Activated naive CD4-positive, alpha-beta T cell (primary cell): ENCODE measurements around the gene MYO1D.
"Not testable (repeated sequence)": the region's sequence is repeated elsewhere in the genome, so short reads cannot be mapped to it uniquely, and the experiment has no call there.

Source experiments
- DNase-seq, 4 experiments: peaks; one replicate each; lab custom pipeline; 2025; lab: John Stamatoyannopoulos, UW

MYO1D gene

DNA sequence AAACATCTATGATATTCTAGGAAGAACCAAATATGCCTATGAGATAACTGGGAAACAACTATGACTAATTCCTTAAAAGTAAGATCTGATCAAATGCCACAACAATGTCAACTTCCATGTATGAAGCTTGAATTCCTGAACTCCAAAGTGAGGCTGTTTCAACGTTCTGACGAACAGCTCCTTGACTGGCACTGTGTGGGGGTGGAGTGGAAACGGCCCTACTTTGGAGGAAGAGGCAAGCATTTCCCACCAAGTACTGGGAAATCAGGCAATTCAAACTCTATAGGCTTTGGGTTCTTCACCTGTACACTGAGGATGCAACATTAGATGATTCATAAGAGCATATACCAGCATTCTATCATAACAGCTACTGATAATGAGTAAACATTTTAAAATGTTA, 203.0 kb downstream of the MYO1D start:
- DNase-seq, result no peak

DNA sequence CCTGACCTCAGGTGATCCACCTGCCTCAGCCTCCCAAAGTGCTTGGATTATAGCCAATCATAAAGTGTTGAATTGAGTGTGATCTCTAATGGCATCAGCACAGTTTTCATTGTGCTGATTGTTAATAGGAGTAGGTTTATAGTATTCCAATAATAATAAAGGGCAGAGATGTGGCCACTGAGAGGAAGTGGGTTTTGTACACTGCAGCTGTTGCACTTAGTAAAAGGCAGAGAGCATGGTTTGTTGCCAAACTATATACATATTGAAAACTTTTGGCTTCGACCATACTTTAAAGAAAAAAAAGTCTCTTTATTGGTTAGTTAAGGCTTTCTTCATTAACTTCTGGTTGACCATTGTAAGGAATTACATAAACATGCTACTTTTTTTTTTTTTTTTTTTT, 204.2 kb downstream of the MYO1D start:
- DNase-seq, result no peak

DNA sequence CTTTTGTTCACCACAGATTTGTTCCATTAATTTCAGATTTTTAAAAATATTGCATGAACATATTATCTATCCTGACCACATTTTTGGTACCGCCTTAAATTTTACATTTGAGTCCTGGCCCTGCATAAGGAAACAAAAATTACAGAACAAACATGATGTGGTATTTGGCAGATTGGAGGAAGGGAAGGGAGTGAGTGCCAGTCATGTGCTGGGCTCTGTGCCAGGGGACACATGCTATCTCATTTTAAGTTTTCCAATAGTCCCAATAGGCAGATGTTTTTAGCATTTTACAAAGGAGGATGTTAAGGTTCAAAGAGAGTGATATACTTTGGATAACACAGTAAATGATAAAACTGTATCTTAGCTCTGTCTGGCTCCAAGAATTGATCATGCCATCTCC, 205.0 kb downstream of the MYO1D start:
- DNase-seq, result no peak

DNA sequence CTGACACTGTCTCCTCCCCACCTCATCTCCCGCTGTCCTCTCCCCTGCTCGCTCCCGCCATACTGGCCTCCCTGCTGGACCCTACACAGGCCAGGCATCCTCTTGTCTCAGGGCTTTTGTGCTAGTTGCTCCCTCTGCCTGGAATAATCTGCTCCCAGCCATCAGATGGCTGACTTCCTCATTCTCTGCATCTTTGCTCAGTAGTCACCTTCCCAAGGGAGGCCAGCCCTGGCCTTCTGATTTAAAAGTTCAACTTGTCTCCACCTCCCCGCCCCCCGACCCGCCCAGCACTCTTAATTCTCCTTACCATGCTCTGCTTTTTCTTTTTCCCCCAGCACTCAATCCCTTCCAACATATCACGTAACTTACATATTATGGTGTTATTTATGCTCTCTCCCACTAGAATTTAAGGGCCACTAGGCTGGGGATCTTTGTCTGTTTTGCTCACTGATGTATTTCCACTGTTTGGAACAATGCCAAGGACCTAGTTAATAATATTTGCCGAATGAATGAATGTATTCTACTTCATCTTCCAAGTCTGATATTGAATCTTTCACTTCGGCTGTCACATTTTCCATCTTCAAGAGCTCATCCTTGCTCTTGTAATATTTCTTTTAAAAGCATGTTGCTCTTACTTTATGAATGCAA, 211.9 kb downstream of the MYO1D start:
- no peak for DNase-seq

DNA sequence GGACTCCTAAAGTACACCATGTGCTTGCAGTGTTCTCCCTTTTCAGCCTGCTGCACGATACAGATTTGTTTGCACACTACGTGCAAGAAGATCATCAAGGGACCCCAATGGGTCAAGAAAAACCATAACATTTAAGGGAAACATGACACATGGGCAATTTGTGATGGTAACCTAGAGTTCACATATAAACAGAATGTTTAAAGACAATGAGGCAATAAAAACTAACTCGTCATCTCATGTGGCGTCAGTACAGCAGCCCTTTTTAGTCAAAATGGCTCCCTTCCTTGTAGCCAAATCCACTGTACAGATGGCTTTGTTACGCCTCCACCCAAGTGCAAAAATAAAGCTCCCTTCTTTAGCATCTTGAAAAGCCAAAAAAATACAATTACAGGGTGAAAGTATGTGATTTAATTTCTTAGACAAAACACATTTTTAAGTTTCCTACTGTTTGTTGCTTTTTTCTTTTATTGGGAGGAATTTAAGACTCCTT, 216.4 kb downstream of the MYO1D start:
- DNase-seq, result no peak

DNA sequence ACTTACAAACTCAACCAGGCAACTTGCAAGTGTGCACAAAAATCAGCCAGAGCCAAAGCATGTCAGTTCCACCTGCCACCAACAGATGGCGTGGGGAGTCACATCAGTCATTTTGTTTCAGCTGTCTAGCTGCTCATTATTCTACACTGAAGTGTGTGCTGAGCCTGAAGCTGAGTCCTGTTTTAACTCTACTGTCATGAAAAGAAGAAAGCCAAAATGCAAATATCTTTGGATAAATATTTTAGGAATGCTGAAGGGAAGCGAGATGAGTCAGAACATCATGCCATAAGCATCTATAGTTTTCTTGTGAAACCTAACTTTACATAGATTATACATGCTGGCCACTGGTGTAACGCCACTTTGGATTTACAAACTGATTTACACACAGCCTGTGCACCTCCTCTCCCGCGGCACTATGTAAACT, 217.5 kb downstream of the MYO1D start:
- DNase-seq, result peak; percentile 12 to 54 (median 20)

DNA sequence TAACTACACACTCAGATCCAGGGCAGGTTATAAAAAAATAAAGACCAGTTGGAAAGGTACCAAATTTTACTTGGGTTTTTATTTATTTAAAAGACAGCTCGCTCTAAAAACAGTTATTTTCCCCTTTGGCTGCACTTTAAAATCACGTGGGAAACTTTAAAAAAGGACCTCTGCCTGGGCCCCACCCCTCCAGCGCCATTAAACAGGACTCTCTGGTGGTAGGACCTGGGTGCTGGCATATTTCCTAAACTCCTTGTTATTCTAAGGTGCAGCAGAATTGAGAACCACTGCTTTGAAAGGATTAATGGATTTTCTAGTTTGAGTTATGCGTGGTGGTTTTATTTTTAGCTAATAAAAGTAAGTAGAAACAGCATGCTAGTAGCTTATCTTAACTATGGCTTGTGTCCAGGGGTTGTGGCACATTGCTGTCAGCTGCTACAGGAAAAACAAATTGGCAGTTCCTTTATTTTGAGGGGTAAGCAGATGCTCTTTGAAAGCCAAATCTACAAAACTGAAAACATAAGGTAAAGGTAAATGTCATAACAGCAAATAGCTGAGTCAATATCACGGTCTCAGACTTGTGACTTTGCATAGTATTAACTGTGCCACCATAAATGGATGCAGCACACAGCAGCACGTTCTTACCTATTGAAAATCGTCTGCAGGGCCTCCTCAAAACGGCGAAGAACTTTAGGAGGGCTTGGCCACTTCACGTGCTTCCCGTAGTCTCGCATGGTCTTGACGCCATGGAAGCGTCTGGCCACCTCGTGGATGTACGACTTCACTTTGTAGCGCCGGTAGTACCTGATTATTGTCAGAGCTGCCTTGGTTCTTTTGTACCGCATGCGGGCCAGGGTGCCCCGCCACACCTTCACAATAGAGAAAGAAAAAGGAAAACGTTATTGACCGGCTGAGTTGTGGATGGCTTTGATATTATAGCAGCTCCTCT, 218.2 kb downstream of the MYO1D start:
- no peak for DNase-seq

DNA sequence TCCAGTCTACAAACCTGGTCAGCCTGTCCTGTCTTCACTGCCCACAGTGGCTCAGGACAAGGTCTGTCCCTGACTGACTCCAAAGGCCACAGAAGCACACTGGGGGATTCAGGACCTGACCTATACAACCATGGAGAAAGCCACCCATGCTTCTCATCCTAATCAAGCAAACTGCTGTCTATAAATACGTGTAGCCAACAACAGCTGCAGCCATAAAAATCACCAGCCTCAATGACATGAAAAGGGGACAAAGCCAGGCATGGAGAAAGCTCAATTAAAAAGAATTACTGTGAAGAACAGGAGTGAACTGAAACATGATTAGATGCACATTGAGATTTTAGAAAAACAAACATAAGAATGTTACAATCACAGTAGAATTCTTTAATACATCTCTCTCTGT, 220.0 kb downstream of the MYO1D start:
- no peak for DNase-seq

DNA sequence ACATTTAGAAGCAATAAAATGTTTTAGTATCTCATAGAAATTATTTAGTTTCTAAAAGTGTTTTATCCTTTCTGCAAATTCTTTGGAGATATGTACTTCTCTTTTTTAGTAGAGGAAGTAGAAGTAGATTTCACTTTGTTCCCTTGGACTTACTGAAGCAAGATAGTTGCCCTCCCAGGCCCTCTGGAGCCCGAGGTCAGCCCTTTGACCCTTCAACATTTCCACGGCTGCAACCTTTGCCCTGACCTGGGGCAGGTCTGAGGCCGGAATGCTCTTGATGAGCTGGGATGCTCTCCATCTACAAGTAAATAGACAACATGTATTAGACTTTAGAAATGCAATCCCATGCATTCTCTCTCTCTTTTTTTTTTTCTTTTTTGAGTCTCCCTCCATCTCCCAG, 222.6 kb downstream of the MYO1D start:
- no peak for DNase-seq

DNA sequence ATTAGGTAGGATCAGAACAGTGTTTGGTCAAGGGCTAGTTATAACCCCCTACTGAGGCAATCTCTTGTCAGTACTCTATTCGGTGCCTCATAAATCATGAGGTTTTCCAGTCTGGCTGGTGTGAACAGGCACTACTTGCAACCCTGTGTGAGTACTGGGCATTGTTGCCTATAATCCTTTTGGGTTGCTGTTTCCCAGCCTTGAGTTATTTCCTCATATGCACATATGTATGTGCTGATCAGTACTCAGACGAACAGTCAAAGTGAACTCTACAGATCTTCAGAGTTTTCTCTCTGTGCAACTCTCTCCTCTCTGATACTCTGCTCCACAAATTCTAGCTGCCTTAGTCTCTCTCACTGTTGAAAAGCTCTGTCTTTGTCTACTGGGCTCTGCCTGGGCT, 225.8 kb downstream of the MYO1D start:
- DNase-seq, result no peak

DNA sequence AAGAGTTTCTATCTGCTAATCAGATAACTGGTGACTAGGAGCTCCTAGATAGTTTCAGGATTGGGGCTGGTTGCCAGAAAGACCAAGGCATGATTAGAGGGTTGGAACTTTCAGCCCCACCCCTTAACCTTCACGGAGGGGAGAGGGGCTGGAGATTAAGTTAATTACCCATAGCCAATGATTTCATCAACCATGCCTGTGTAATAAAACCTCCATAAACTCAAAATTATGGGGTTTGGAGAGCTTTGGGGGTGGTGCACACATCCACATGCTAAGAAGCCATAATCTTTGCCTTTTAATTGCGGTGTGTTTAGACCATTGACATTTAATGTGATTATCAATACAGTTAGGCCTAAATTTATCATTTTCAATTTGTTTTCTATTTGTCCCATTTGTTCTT, 228.5 kb downstream of the MYO1D start:
- no peak for DNase-seq

DNA sequence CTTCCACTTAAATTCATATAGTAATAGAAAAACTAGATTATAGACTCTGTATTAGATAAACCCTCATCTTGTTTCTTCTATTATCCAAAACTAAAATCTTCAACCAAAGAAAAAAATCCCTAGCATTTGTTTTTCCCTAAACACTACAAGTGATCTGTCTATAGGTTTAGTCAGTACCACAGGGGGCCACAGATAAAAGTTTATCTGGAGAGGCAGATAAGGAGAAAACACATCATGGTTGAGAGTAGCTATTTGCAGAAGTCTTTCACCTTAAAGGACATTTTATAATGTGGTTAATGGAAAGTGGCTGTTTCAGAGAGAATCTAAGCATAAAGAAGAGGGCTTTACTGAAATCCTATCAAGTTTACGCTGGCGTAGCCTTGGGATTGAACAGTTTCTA, 230.0 kb downstream of the MYO1D start:
- DNase-seq, result no peak

DNA sequence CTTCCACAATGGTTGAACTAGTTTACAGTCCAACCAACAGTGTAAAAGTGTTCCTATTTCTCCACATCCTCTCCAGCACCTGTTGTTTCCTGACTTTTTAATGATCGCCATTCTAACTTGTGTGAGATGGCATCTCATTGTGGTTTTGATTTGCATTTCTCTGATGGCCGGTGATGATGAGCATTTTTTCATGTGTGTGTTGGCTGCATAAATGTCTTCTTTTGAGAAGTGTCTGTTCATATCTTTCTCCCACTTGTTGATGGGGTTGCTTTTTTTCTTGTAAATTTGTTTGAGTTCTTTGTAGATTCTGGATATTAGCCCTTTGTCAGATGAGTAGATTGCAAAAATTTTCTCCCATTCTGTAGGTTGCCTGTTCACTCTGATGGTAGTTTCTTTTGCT, 235.4 kb downstream of the MYO1D start:
- DNase-seq, result not testable (repeated sequence)

DNA sequence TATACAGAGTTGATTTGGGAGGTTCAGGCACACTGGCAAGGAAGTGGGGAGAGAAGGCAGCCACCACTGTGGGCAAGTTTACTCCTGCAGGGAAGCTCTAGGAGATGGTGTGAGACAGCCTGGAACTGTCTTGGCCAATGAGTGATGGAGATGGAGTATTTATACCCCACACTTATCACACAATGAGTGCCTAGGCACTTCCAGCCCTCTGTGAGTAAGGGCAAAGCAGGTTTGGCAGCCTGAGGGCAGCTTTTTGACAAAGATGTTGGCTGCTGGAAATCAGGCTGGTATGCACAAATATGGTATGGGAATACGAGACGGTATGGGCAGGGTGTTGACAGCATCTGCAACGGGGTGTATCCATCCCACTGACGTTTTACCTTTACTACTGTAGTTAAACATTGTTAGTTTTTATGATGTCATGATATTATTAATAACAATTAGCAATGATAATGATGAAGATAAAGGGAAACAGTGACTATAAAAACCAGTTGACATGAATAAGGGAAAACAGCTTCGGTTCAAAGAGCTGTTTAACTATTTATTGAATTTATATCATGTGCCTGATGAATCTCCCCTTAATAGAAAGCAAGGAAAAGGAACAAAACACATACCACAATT, 240.2 kb downstream of the MYO1D start:
- no peak for DNase-seq

DNA sequence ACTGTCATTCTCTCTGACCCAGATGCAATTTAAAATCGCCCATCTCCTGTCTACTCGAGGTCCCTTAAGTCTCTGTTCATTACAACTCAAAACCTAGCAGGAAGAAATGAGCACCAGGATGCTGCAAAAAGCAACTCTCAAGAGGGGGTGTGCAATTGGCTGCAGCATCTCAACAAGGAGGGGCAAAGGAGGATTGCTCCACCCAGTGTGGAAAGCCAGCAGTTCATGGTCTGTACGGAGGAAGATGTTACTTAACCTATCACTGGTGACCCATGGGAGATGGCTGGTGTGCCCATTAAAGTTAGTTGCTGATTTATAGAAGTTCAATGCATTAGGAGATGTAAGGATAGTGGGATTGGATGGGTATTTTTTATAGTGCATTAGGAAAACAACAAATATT, 242.8 kb downstream of the MYO1D start:
- DNase-seq, result no peak

DNA sequence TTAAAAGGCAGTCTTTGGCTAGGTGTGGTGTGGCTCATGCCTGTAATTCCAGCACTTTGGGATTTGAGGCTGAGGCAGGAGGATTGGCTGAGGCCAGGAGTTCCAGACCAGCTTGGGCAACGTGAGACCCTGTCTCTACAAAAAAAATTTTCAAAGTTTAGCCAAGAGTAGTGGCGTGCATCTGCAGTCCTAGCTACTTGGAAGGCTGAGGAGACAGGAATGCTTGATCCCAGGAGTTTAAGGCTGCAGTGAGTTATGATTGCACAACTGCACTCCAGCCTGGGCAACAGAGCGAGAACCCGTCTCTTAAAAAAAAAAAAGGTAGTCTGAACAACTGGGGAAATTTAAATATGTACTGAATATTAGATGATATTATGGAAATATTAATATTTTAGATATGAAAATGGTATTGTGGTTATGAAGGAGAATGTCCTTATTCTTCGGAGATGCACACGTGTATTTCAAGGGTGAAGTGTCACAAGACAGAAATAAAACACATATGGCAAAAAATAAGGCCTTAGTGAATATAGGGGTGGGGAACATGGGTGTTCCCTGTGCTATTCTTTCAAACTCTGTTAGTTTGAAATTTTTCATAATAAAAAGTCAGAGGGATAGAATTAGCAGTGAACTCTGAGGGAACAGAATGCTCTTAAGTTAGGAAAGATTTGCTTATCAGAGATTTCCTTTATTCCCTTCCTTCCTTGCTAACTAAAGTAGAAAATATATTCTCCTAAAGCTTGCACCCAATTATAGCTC, 245.4 kb downstream of the MYO1D start:
- no peak for DNase-seq

DNA sequence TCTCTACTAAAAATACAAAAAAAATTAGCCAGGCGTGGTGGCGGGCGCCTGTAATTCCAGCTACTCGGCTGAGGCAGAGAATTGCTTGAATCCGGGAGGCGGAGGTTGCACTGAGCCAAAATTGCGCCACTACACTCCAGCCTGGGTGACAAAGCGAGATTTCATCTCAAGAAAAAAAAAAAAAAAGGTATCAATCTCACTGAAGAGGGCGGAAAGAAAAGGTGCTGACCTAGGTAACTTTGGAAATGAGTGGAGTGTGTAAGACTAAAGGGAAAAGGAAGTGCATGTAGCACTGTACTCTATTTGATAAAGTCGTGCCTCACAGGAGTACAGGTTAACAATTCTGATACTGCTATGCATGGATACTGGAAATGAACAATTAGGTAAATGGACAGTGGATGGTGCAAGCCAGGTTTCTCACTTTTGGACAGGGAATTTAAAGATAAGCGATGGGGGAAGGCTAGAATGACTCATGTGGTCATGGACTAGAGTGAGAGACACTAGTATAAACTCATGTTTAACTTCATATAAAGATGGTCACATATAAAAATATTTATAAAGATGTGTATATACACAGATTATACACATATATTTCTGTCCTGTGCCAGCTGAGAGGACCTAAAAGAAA, 247.2 kb downstream of the MYO1D start:
- DNase-seq, result no peak

DNA sequence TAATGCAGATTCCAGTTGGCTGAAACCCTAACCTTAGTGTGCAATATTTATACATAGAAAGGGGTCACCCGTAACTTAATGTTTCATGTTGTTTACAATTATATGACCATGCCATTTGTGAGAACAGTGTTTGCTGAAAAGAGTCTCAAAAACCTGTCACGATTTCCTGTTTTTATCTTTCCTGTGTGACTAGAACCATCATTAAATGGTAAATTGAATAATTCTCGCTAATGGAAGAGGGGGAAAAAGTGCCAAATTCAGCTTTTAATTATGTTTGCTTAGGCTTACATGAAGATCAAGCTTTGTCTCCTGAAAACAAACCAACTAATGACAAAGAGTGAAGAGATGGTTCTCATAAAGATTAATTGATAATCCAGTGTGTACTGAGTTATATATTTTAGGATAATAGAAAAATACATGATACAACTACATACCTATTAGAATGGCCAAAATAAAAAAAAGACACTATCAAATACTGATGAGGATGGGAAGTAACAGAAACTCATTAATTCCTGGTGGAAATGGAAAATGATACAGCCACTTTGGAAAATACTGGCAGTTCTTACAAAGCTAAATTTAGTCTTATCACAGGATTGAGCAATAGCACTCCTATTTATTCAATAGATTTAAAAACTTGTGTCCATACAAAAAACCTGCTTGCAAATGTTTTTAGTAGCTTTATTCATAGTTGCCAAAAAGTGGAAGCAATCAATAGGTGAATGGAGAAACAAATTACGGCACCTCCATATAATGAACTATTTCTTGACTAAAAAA, 248.5 kb downstream of the MYO1D start:
- no peak for DNase-seq

DNA sequence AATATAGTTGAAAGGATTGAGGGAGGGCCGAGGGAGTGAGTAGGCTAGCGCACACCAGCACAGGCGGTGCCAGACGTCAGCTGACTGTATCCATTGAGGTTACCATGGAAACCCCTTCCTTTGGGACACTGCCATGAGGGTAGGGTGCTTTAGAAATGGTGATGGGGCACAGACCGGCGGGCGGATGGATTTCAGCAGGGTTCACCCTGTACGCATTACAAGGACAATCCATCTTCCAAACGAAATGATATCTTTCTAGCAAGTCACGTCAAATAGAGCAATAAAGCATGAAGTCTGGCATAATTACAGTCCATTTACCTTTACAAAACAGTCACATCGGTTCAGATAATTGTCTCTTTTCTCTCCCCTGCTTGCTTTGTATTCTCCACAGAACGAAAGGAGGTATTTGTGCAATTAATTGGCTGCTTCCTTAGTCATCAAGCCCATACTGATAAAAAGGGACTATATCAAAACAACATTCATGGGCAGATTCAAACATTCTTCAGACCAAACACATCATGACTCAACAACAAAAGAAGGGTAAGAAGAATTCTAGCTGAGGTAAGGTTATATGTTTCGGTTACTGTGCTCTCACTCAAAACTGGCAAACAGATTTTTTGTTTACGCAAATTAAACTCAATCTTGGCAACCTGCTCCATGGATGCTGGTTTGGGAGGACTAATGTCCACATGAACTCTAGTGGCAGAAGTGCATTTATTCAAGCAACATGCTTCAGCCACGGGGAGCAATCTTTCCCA, 249.5 kb downstream of the MYO1D start:
- no peak for DNase-seq

DNA sequence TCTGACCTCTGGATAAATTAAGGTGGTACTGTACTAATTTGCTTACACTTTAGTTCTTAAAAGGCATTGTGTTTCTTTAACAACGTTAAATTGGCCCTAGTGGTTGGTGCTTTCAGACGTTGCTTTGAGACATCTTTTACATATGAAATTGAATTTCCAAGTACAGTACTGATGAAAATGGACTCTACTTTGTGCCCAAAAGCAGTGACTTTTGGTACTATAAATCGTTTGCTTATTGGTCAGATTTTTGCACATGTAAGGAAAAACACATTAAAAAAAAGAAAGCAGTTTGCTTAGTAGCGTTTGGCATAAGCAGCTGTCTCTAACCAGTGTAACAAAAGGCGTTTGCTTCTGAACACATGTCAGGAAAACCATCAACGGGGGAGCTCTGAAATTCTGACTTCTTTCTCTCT, 250.5 kb downstream of the MYO1D start:
- DNase-seq, result no peak
